Measurements from ENCODE around the gene LY6G5C.
"Not testable (repeated sequence)": the region's sequence is repeated elsewhere in the genome, so short reads cannot be mapped to it uniquely, and the experiment has no call there.

Gene LY6G5C

GRCh38 chr6:31712296-31712695 is 31.4 kb upstream of the LY6G5C start:
- H3K4me1 ChIP-seq (ENCODE audit: insufficient read depth, low read length), result peaks cover 20% of the 10 kb centered on the region; the same call in 1 of the 2 replicates
- no peak overlapping the region for H3K9ac ChIP-seq (ENCODE audit: low read depth, low read length)
- H3K27me3 ChIP-seq (ENCODE audit: insufficient read depth, low read length), result no peaks in the 10 kb centered on the region

GRCh38 chr6:31711233-31711632 is 30.4 kb upstream of the LY6G5C start:
- H3K36me3 ChIP-seq (ENCODE audit: insufficient read depth, low read depth, low read length), result no peaks in the 10 kb centered on the region
- no peak overlapping the region for H3K27ac ChIP-seq (ENCODE audit: low read length)
- no peaks in the 10 kb centered on the region for H3K9me3 ChIP-seq (ENCODE audit: insufficient read depth, low read depth, low read length)
- no peak overlapping the region for H3K9ac ChIP-seq (ENCODE audit: low read depth, low read length)
- no peaks in the 10 kb centered on the region for H3K27me3 ChIP-seq (ENCODE audit: insufficient read depth, low read length)
- H3K4me3 ChIP-seq (ENCODE audit: low read length), result no peak overlapping the region
- H3K4me1 ChIP-seq (ENCODE audit: insufficient read depth, low read length), result peaks cover 20% of the 10 kb centered on the region; the same call in 1 of the 2 replicates

More at GRCh38 chr6:31712296-31712695, 31.4 kb upstream of the LY6G5C start:
- H3K9me3 ChIP-seq (ENCODE audit: insufficient read depth, low read depth, low read length), result no peaks in the 10 kb centered on the region
- H3K36me3 ChIP-seq (ENCODE audit: insufficient read depth, low read depth, low read length), result no peaks in the 10 kb centered on the region
- H3K27ac ChIP-seq (ENCODE audit: low read length), result no peak overlapping the region
- no peak overlapping the region for H3K4me3 ChIP-seq (ENCODE audit: low read length)

GRCh38 chr6:31710523-31711219 is 29.8 kb upstream of the LY6G5C start:
- H3K4me3 ChIP-seq (ENCODE audit: low read length), result no peak overlapping the region
- H3K27ac ChIP-seq (ENCODE audit: low read length), result no peak overlapping the region
- H3K9ac ChIP-seq (ENCODE audit: low read depth, low read length), result no peak overlapping the region
- no peaks in the 10 kb centered on the region for H3K9me3 ChIP-seq (ENCODE audit: insufficient read depth, low read depth, low read length)
- H3K36me3 ChIP-seq (ENCODE audit: insufficient read depth, low read depth, low read length), result no peaks in the 10 kb centered on the region
- H3K27me3 ChIP-seq (ENCODE audit: insufficient read depth, low read length), result no peaks in the 10 kb centered on the region
- peaks cover 20% of the 10 kb centered on the region; the same call in 1 of the 2 replicates for H3K4me1 ChIP-seq (ENCODE audit: insufficient read depth, low read length)

- not testable (repeated sequence) for H3K9ac ChIP-seq (ENCODE audit: low read depth, low read length); H3K27me3 ChIP-seq (ENCODE audit: insufficient read depth, low read length); H3K27ac ChIP-seq (ENCODE audit: low read length); H3K4me3 ChIP-seq (ENCODE audit: low read length); H3K36me3 ChIP-seq (ENCODE audit: insufficient read depth, low read depth, low read length); H3K9me3 ChIP-seq (ENCODE audit: insufficient read depth, low read depth, low read length)
- peaks cover 11% of the 10 kb centered on the region; the same call in 1 of the 2 replicates for H3K4me1 ChIP-seq (ENCODE audit: insufficient read depth, low read length)
These were observed 28.3 kb upstream of the LY6G5C start for GRCh38 chr6:31709157-31709556.

GRCh38 chr6:31708224-31708623 is 27.4 kb upstream of the LY6G5C start:
- H3K9ac ChIP-seq (ENCODE audit: low read depth, low read length), result no peak overlapping the region
- H3K4me1 ChIP-seq (ENCODE audit: insufficient read depth, low read length), result peaks cover 1% of the 10 kb centered on the region; the same call in 1 of the 2 replicates
- no peaks in the 10 kb centered on the region for H3K9me3 ChIP-seq (ENCODE audit: insufficient read depth, low read depth, low read length)
- H3K36me3 ChIP-seq (ENCODE audit: insufficient read depth, low read depth, low read length), result no peaks in the 10 kb centered on the region
- no peak overlapping the region for H3K27ac ChIP-seq (ENCODE audit: low read length)
- H3K27me3 ChIP-seq (ENCODE audit: insufficient read depth, low read length), result no peaks in the 10 kb centered on the region
- H3K4me3 ChIP-seq (ENCODE audit: low read length), result no peak overlapping the region

GRCh38 chr6:31707701-31708100 is 26.8 kb upstream of the LY6G5C start:
- H3K4me1 ChIP-seq (ENCODE audit: insufficient read depth, low read length), result no peaks in the 10 kb centered on the region
- no peak overlapping the region for H3K4me3 ChIP-seq (ENCODE audit: low read length)
- no peak overlapping the region for H3K9ac ChIP-seq (ENCODE audit: low read depth, low read length)
- H3K36me3 ChIP-seq (ENCODE audit: insufficient read depth, low read depth, low read length), result no peaks in the 10 kb centered on the region
- H3K27ac ChIP-seq (ENCODE audit: low read length), result no peak overlapping the region
- H3K27me3 ChIP-seq (ENCODE audit: insufficient read depth, low read length), result no peaks in the 10 kb centered on the region
- H3K9me3 ChIP-seq (ENCODE audit: insufficient read depth, low read depth, low read length), result no peaks in the 10 kb centered on the region

GRCh38 chr6:31706599-31706998 is 25.7 kb upstream of the LY6G5C start, which contains the start of gene LY6G6F:
LY6G6F (plus strand) TSS chr6:31706866; CDS start chr6:31706907, 41 bp downstream.
- Histone ChIP-seq H3K4me3 (ENCODE audit: low read length) (no peak within 1 kb of the TSS), H3K36me3 (ENCODE audit: insufficient read depth, low read depth, low read length) (no peaks in the 10 kb centered on the region), H3K9ac (ENCODE audit: low read depth, low read length) (no peak within 1 kb of the TSS), H3K27ac (ENCODE audit: low read length) (no peak within 1 kb of the TSS), H3K9me3 (ENCODE audit: insufficient read depth, low read depth, low read length) (no peaks in the 10 kb centered on the region), H3K4me1 (ENCODE audit: insufficient read depth, low read length) (peaks cover 5% of the 10 kb centered on the region; the same call in 1 of the 2 replicates), H3K27me3 (ENCODE audit: insufficient read depth, low read length) (no peaks in the 10 kb centered on the region)

GRCh38 chr6:31705931-31706330 is 25.1 kb upstream of the LY6G5C start:
- no peaks in the 10 kb centered on the region for H3K9me3 ChIP-seq (ENCODE audit: insufficient read depth, low read depth, low read length)
- H3K36me3 ChIP-seq (ENCODE audit: insufficient read depth, low read depth, low read length), result no peaks in the 10 kb centered on the region
- H3K27me3 ChIP-seq (ENCODE audit: insufficient read depth, low read length), result no peaks in the 10 kb centered on the region
- H3K9ac ChIP-seq (ENCODE audit: low read depth, low read length), result no peak overlapping the region
- H3K4me3 ChIP-seq (ENCODE audit: low read length), result no peak overlapping the region
- no peak overlapping the region for H3K27ac ChIP-seq (ENCODE audit: low read length)
- peaks cover 5% of the 10 kb centered on the region; the same call in 1 of the 2 replicates for H3K4me1 ChIP-seq (ENCODE audit: insufficient read depth, low read length)

GRCh38 chr6:31702819-31703716 is 22.2 kb upstream of the LY6G5C start, which contains the start of gene ABHD16A:
ABHD16A (minus strand) TSS chr6:31703324; CDS start chr6:31703281, 43 bp downstream.
- peak within 1 kb of the TSS; percentile 91 for H3K9ac ChIP-seq (ENCODE audit: low read depth, low read length)
- H3K9me3 ChIP-seq (ENCODE audit: insufficient read depth, low read depth, low read length), result no peaks in the 10 kb centered on the region
- H3K27me3 ChIP-seq (ENCODE audit: insufficient read depth, low read length), result no peaks in the 10 kb centered on the region
- H3K27ac ChIP-seq (ENCODE audit: low read length), result no peak within 1 kb of the TSS
- peaks cover 5% of the 10 kb centered on the region; the same call in 1 of the 2 replicates for H3K4me1 ChIP-seq (ENCODE audit: insufficient read depth, low read length)
- peak within 1 kb of the TSS; percentile 91 for H3K4me3 ChIP-seq (ENCODE audit: low read length)
- peaks cover 13% of the 10 kb centered on the region; the same call in 1 of the 2 replicates for H3K36me3 ChIP-seq (ENCODE audit: insufficient read depth, low read depth, low read length)

GRCh38 chr6:31702405-31702818 is 21.5 kb upstream of the LY6G5C start:
- peaks cover 18% of the 10 kb centered on the region; the same call in 1 of the 2 replicates for H3K36me3 ChIP-seq (ENCODE audit: insufficient read depth, low read depth, low read length)
- no peak overlapping the region for H3K27ac ChIP-seq (ENCODE audit: low read length)
- H3K9ac ChIP-seq (ENCODE audit: low read depth, low read length), result peak overlapping the region; percentile 91
- H3K9me3 ChIP-seq (ENCODE audit: insufficient read depth, low read depth, low read length), result no peaks in the 10 kb centered on the region
- peaks cover 5% of the 10 kb centered on the region; the same call in 1 of the 2 replicates for H3K4me1 ChIP-seq (ENCODE audit: insufficient read depth, low read length)
- peak overlapping the region; percentile 91 for H3K4me3 ChIP-seq (ENCODE audit: low read length)
- no peaks in the 10 kb centered on the region for H3K27me3 ChIP-seq (ENCODE audit: insufficient read depth, low read length)

- H3K36me3 ChIP-seq (ENCODE audit: insufficient read depth, low read depth, low read length), result peaks cover 20% of the 10 kb centered on the region
- H3K27me3 ChIP-seq (ENCODE audit: insufficient read depth, low read length), result no peaks in the 10 kb centered on the region
- H3K4me3 ChIP-seq (ENCODE audit: low read length), result peak overlapping the region; percentile 91
- no peaks in the 10 kb centered on the region for H3K9me3 ChIP-seq (ENCODE audit: insufficient read depth, low read depth, low read length)
- no peak overlapping the region for H3K27ac ChIP-seq (ENCODE audit: low read length)
- peaks cover 5% of the 10 kb centered on the region; the same call in 1 of the 2 replicates for H3K4me1 ChIP-seq (ENCODE audit: insufficient read depth, low read length)
- peak overlapping the region; percentile 91 for H3K9ac ChIP-seq (ENCODE audit: low read depth, low read length)
These were observed 21.0 kb upstream of the LY6G5C start for GRCh38 chr6:31701666-31702404.
